ENCODE measurements around the gene STIL.
"Not testable (repeated sequence)": the region's sequence is repeated elsewhere in the genome, so short reads cannot be mapped to it uniquely, and the experiment has no call there.

Gene STIL

GRCh38 chr1:47317841-47318240 is 3.9 kb upstream of the STIL start:
- no peak for DNase-seq

GRCh38 chr1:47309427-47309826 is 4.5 kb downstream of the STIL start:
- DNase-seq: no peak

- no peak for DNase-seq
Observed at GRCh38 chr1:47302472-47302871, 11.5 kb downstream of the STIL start.

GRCh38 chr1:47298025-47298699 is 15.8 kb downstream of the STIL start:
- DNase-seq: no peak

GRCh38 chr1:47295579-47295978 is 18.4 kb downstream of the STIL start:
- no peak for DNase-seq

GRCh38 chr1:47294863-47295262 is 19.1 kb downstream of the STIL start:
- DNase-seq: not testable (repeated sequence)

GRCh38 chr1:47288116-47288515 is 25.8 kb downstream of the STIL start:
- DNase-seq: not testable (repeated sequence)

- DNase-seq: no peak
Observed at GRCh38 chr1:47280142-47280541, 33.8 kb downstream of the STIL start.

GRCh38 chr1:47276850-47277249 is 37.1 kb downstream of the STIL start:
- DNase-seq: no peak

- not testable (repeated sequence) for DNase-seq
Observed at GRCh38 chr1:47275811-47276210, 38.1 kb downstream of the STIL start.

- DNase-seq: not testable (repeated sequence)
Observed at GRCh38 chr1:47265529-47265928, 48.4 kb downstream of the STIL start.

GRCh38 chr1:47262787-47263413 is 51.0 kb downstream of the STIL start:
- no peak for DNase-seq

- DNase-seq: no peak
Observed at GRCh38 chr1:47257224-47257623, 56.7 kb downstream of the STIL start.

GRCh38 chr1:47252795-47253194 is 61.2 kb downstream of the STIL start:
- DNase-seq: no peak

GRCh38 chr1:47252369-47252768 is 61.6 kb downstream of the STIL start:
- no peak for DNase-seq

GRCh38 chr1:47249755-47250154 is 64.2 kb downstream of the STIL start:
- DNase-seq: no peak

GRCh38 chr1:47244339-47244862 is 69.5 kb downstream of the STIL start:
- DNase-seq: no peak

- no peak for DNase-seq
Observed at GRCh38 chr1:47243910-47244309, 70.0 kb downstream of the STIL start.

GRCh38 chr1:47241114-47242113 is 72.5 kb downstream of the STIL start:
- DNase-seq: no peak

GRCh38 chr1:47238935-47239592 is 74.9 kb downstream of the STIL start:
- DNase-seq: no peak

- DNase-seq: no peak
Observed at GRCh38 chr1:47235806-47236205, 78.1 kb downstream of the STIL start.

GRCh38 chr1:47235241-47235681 is 78.7 kb downstream of the STIL start:
- no peak for DNase-seq

GRCh38 chr1:47233186-47233585 is 80.8 kb downstream of the STIL start:
- no peak for DNase-seq
